Uterus (tissue), 2 donors: ENCODE data around the gene STATH.

Experiments
- CTCF ChIP-seq, 4 experiments: fragments of 200-600 bp in 2 of 4; fragments of 450-650 bp in 2 of 4; sonication (generic) in 2 of 4; IDR thresholded peaks; one replicate each; pipeline ENCODE4 v1.5.1; 2016 to 2019; ENCODE audit warnings: antibody characterized with exemption in 4 of 4, mild to moderate bottlenecking in 2 of 4, moderate library complexity in 1 of 4
- POLR2A ChIP-seq, 2 donors: fragments of 450-650 bp; IDR thresholded peaks; one replicate each; pipeline ENCODE4 v1.6.1; 2016; ENCODE audit warnings: antibody characterized with exemption in 2 of 2, mild to moderate bottlenecking in 1 of 2, moderate library complexity in 1 of 2

GRCh38 chr4:69986663-69987062 is 9.1 kb upstream of the STATH start:
- TF ChIP-seq CTCF (IDR thresholded peaks at IDR 0.05) (no peak), POLR2A (IDR thresholded peaks at IDR 0.05) (no peak)
